HCT116 (cell line): ENCODE data around the gene IQCH. TPM values are rescaled to one million over a fixed set of nuclear protein-coding genes. Genes with fewer than 3 reads are reported as not detected.

ENCODE experiments used
- ATAC-seq: fragments of 200-7000 bp; cut with Tn5 transposase; 2 replicates; pipeline ENCODE4 v1.9.1; 2020; ENCODE audit warnings: mild to moderate bottlenecking, moderate library complexity
- BruUV-seq: library from RNA; stranded (reverse); fragments of 400-500 nt; replicated peaks from 2 replicates; lab custom pipeline; 2021; lab: Mats Ljungman, UMichigan
- CTCF ChIA-PET: fragments of 300-600 bp; sonication (Branson Sonifier 250); formaldehyde crosslinking; loops from one replicate; lab custom pipeline; 2021; ENCODE audit warnings: antibody characterized with exemption; lab: Charles Lee
- POLR2A ChIA-PET: fragments of 300-600, 350-600 bp; sonication (Branson Sonifier 250); formaldehyde crosslinking; loops from one replicate; lab custom pipeline; 2021; ENCODE audit warnings: antibody characterized with exemption; lab: Charles Lee
- RAD21 ChIA-PET, 2 experiments: fragments of 300-600 bp; sonication (Branson Sonifier 250); formaldehyde crosslinking; loops; one replicate each; lab custom pipeline; 2023; ENCODE audit warnings: low total read pairs in 2 of 2; ENCODE audit not compliant: uncharacterized antibody in 2 of 2, unreplicated experiment in 2 of 2, low non-redundant PET in 1 of 2; lab: Charles Lee
- DNase-seq: peaks from one replicate; pipeline ENCODE4 v3.0.0-alpha.2; 2010; ENCODE audit warnings: low read depth, low spot score
- H2AFZ ChIP-seq: fragments of 200-600 bp; shearing (Covaris generic), sonication (generic); 2 replicates; pipeline ENCODE4 v1.6.1; 2017; ENCODE audit warnings: low read depth, mixed run types, mixed read lengths, antibody characterized with exemption, low read length; ENCODE audit not compliant: poor library complexity, severe bottlenecking
- H3K27ac ChIP-seq: 2 replicates; pipeline ENCODE4 v1.5.1; 2012; ENCODE audit warnings: low read depth, low read length
- H3K27me3 ChIP-seq: fragments of 200-600 bp; sonication (generic); 2 replicates; pipeline ENCODE4 v1.6.1; 2016; ENCODE audit warnings: mixed run types, low read length, mixed read lengths; ENCODE audit not compliant: insufficient read depth
- H3K36me3 ChIP-seq, 2 experiments: fragments of 200-500 bp in 1 of 2; fragments of 200-600 bp in 1 of 2; sonication (Bioruptor generic) in 1 of 2; sonication (generic) in 1 of 2; 2 replicates each; pipeline versions ENCODE4 v1.5.1 to v1.6.1; 2014 to 2016; ENCODE audit warnings: low read length in 2 of 2, inconsistent platforms in 1 of 2, mixed read lengths in 1 of 2, mixed run types in 1 of 2; ENCODE audit not compliant: insufficient read depth in 2 of 2, control insufficient read depth in 1 of 2
- H3K4me1 ChIP-seq, 2 experiments: fragments of 200-600 bp in 1 of 2; sonication (generic) in 1 of 2; 2 replicates each; pipeline versions ENCODE4 v1.5.1 to v1.6.1; 2012 to 2017; ENCODE audit warnings: low read length in 2 of 2, inconsistent platforms in 1 of 2, mild to moderate bottlenecking in 1 of 2, mixed read lengths in 1 of 2, mixed run types in 1 of 2, moderate library complexity in 1 of 2; ENCODE audit not compliant: insufficient read depth in 2 of 2, control insufficient read depth in 1 of 2
- H3K4me2 ChIP-seq: fragments of 200-600 bp; sonication (generic); 2 replicates; pipeline ENCODE4 v1.6.1; 2017; ENCODE audit warnings: mixed run types, low read length, mixed read lengths
- H3K4me3 ChIP-seq, 2 experiments: fragments of 200-600 bp in 1 of 2; sonication (generic) in 1 of 2; replicated peaks in 1 of 2; 2 replicates each; pipeline ENCODE4 v1.5.1; 2011 to 2016; ENCODE audit warnings: low read length in 2 of 2, control low read depth in 1 of 2, low read depth in 1 of 2, mild to moderate bottlenecking in 1 of 2, mixed read lengths in 1 of 2, mixed run types in 1 of 2
- H3K79me2 ChIP-seq: fragments of 200-600 bp; sonication (generic); 2 replicates; pipeline ENCODE4 v1.6.1; 2017; ENCODE audit warnings: mild to moderate bottlenecking, mixed run types, low read length, moderate library complexity, mixed read lengths; ENCODE audit not compliant: insufficient read depth
- H3K9ac ChIP-seq: fragments of 200-600 bp; sonication (generic); 2 replicates; pipeline ENCODE4 v1.6.1; 2016; ENCODE audit warnings: low read length, mixed read lengths
- H3K9me2 ChIP-seq: fragments of 200-600 bp; sonication (generic), shearing (Covaris generic); 2 replicates; pipeline ENCODE4 v1.6.1; 2017; ENCODE audit warnings: mixed run types, mild to moderate bottlenecking, moderate library complexity; ENCODE audit not compliant: insufficient read depth
- H3K9me3 ChIP-seq, 2 experiments: fragments of 200-500 bp in 1 of 2; fragments of 200-600 bp in 1 of 2; sonication (Bioruptor generic) in 1 of 2; sonication (generic) in 1 of 2; 2 replicates each; pipeline ENCODE4 v1.6.1; 2014 to 2017; ENCODE audit warnings: low read length in 2 of 2, mixed read lengths in 2 of 2, inconsistent platforms in 1 of 2, low read depth in 1 of 2, mild to moderate bottlenecking in 1 of 2, mixed run types in 1 of 2, moderate library complexity in 1 of 2; ENCODE audit not compliant: control insufficient read depth in 1 of 2, insufficient read depth in 1 of 2
- H4K20me1 ChIP-seq: fragments of 200-600 bp; sonication (generic), shearing (Covaris generic); 2 replicates; pipeline ENCODE4 v1.6.1; 2017; ENCODE audit warnings: mixed run types, mild to moderate bottlenecking, moderate library complexity; ENCODE audit not compliant: insufficient read depth
- CBX3 ChIP-seq: IDR thresholded peaks from 2 replicates; pipeline ENCODE4 v1.6.1; 2012; ENCODE audit warnings: low read depth
- CEBPB ChIP-seq: IDR thresholded peaks from 2 replicates; pipeline ENCODE4 v1.6.1; 2012; ENCODE audit warnings: low read depth
- CTCF ChIP-seq, 3 experiments: fragments of 200-600 bp in 1 of 3; sonication (generic) in 1 of 3; IDR thresholded peaks in 2 of 3; conservative IDR thresholded peaks in 1 of 3; 2 replicates each; pipeline ENCODE4 v1.5.1; 2012 to 2017; ENCODE audit warnings: low read depth in 2 of 3, low read length in 2 of 3, antibody characterized with exemption in 1 of 3, borderline replicate concordance in 1 of 3, control low read depth in 1 of 3, mild to moderate bottlenecking in 1 of 3, mixed read lengths in 1 of 3, mixed run types in 1 of 3, moderate library complexity in 1 of 3; ENCODE audit not compliant: insufficient read depth in 1 of 3
- EGR1 ChIP-seq: IDR thresholded peaks from 2 replicates; pipeline ENCODE4 v1.6.1; 2012; ENCODE audit warnings: low read depth
- ELF1 ChIP-seq: IDR thresholded peaks from 2 replicates; pipeline ENCODE4 v1.6.1; 2012; ENCODE audit warnings: low read depth, borderline replicate concordance
- EZH2phosphoT487 ChIP-seq: fragments of 200-600 bp; IDR thresholded peaks from 2 replicates; pipeline ENCODE4 v1.6.1; 2018; ENCODE audit warnings: antibody characterized with exemption, borderline replicate concordance
- FOSL1 ChIP-seq: IDR thresholded peaks from 2 replicates; pipeline ENCODE4 v1.6.1; 2012; ENCODE audit warnings: low read depth
- JUND ChIP-seq: IDR thresholded peaks from 2 replicates; pipeline ENCODE4 v1.6.1; 2012
- POLR2A ChIP-seq: IDR thresholded peaks from 2 replicates; pipeline ENCODE4 v1.7.0; 2011; ENCODE audit warnings: borderline replicate concordance; ENCODE audit not compliant: insufficient read depth, insufficient read length; ENCODE audit errors: extremely low read depth
- POLR2AphosphoS5 ChIP-seq: IDR thresholded peaks from 2 replicates; pipeline ENCODE4 v1.6.1; 2011; ENCODE audit warnings: mild to moderate bottlenecking, low read depth, low read length, moderate library complexity
- RAD21 ChIP-seq: IDR thresholded peaks from 2 replicates; pipeline ENCODE4 v1.6.1; 2012; ENCODE audit warnings: low read depth, mild to moderate bottlenecking
- SIN3A ChIP-seq: IDR thresholded peaks from 2 replicates; pipeline ENCODE4 v1.6.1; 2012; ENCODE audit warnings: low read depth
- SP1 ChIP-seq: IDR thresholded peaks from 2 replicates; pipeline ENCODE4 v1.6.1; 2012; ENCODE audit warnings: low read depth
- SRF ChIP-seq: IDR thresholded peaks from 2 replicates; pipeline ENCODE4 v1.6.1; 2012; ENCODE audit warnings: low read depth
- YY1 ChIP-seq: IDR thresholded peaks from 2 replicates; pipeline ENCODE4 v1.6.1; 2011; ENCODE audit warnings: low read length, low read depth, moderate library complexity, mild to moderate bottlenecking; ENCODE audit not compliant: insufficient replicate concordance; ENCODE audit errors: extremely low read depth
- ZBTB33 ChIP-seq: IDR thresholded peaks from 2 replicates; pipeline ENCODE4 v1.6.1; 2011; ENCODE audit warnings: mild to moderate bottlenecking, low read length, moderate library complexity; ENCODE audit not compliant: insufficient replicate concordance; ENCODE audit errors: extremely low read depth
- ZNF274 ChIP-seq: fragments of 200-500 bp; sonication (Bioruptor generic); IDR thresholded peaks from 2 replicates; pipeline ENCODE4 v1.6.1; 2014; ENCODE audit warnings: mild to moderate bottlenecking, low read depth, low read length, inconsistent platforms
- intact Hi-C: fragments of 100-400 bp; cut with micrococcal nuclease; formaldehyde crosslinking; loops from 2 replicates; pipeline ENCODE4 v1.10.0; 2022
- total RNA-seq: library from RNA; stranded (reverse); gene quantifications from one replicate; pipeline ENCODE4 v1.2.1, GENCODE V29; 2021; ENCODE audit not compliant: unreplicated experiment
- TF ChIP-seq, protein P1 (sequence below): IDR thresholded peaks from 2 replicates; pipeline ENCODE4 v1.6.1; 2012
- TF ChIP-seq, protein P2 (sequence below): IDR thresholded peaks from 2 replicates; pipeline ENCODE4 v1.6.1; 2012

IQCH gene
- total RNA-seq, 1 experiment from 2014 or later: 4.6 TPM

- POLR2A ChIA-PET: no interaction called here
- intact Hi-C loops: loop anchor here (10.0 kb wide), 1 partner anchor 453 kb away; no protein-coding TSS in a partner anchor
- Histone ChIP-seq H3K4me1 (no peaks in the 10 kb centered on the region), H3K4me2 (no peak overlapping the region), H3K27me3 (no peaks in the 10 kb centered on the region), H3K27ac (no peak overlapping the region), H4K20me1 (no peaks in the 10 kb centered on the region), H3K79me2 (no peaks in the 10 kb centered on the region), H3K9ac (no peak overlapping the region), H3K9me2 (no peaks in the 10 kb centered on the region), H3K4me3 (no peak overlapping the region), H3K9me3 (no peaks in the 10 kb centered on the region), H2AFZ (no peak overlapping the region), H3K36me3 (no peaks in the 10 kb centered on the region)
- DNase-seq: no peak
- RAD21 ChIA-PET: no interaction called here
- BruUV-seq: no TSS peak
- TF ChIP-seq ZNF274 (no peak), CBX3 (no peak), ZBTB33 (no peak), ELF1 (no peak), YY1 (no peak), SP1 (no peak), FOSL1 (no peak), EZH2phosphoT487 (no peak), CEBPB (no peak), JUND (no peak), EGR1 (no peak), SRF (no peak), SIN3A (no peak), POLR2A (no peak), POLR2AphosphoS5 (no peak), CTCF (IDR thresholded peaks at IDR 0.05 in 2 of 3, conservative IDR thresholded peaks at IDR 0.05 in 1 of 3; ENCODE audit: borderline replicate concordance in 1 of 3, insufficient read depth in 1 of 3, low read depth in 2 of 3, low read length in 2 of 3) (no peak), RAD21 (no peak)
- TF ChIP-seq, protein P1, sequence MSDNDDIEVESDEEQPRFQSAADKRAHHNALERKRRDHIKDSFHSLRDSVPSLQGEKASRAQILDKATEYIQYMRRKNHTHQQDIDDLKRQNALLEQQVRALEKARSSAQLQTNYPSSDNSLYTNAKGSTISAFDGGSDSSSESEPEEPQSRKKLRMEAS: no peak
- TF ChIP-seq, protein P2, sequence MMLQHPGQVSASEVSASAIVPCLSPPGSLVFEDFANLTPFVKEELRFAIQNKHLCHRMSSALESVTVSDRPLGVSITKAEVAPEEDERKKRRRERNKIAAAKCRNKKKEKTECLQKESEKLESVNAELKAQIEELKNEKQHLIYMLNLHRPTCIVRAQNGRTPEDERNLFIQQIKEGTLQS: no peak
- CTCF ChIA-PET: no interaction called here
- ATAC-seq: no peak
These were observed 126.9 kb downstream of the IQCH start for GRCh38 chr15:67381416-67382045.
